H9 (cell line): ENCODE data around the gene UBA5. TPM values are rescaled to one million over a fixed set of nuclear protein-coding genes. Genes with fewer than 3 reads are reported as not detected.

Experiments
- DNase-seq: peaks from one replicate; pipeline ENCODE4 v3.0.0-alpha.2; 2017
- H2AFZ ChIP-seq: one replicate; pipeline ENCODE4 v1.6.1; 2013; ENCODE audit warnings: mild to moderate bottlenecking, low read length, control low read depth, moderate library complexity
- H2AK5ac ChIP-seq: 2 replicates; pipeline ENCODE4 v1.6.1; 2013; ENCODE audit warnings: low read length, control low read depth, mixed read lengths; ENCODE audit not compliant: insufficient read length
- H2BK120ac ChIP-seq: one replicate; pipeline ENCODE4 v1.6.1; 2013; ENCODE audit warnings: low read depth, mild to moderate bottlenecking, low read length, control low read depth, inconsistent platforms; ENCODE audit not compliant: poor library complexity, severe bottlenecking
- H2BK12ac ChIP-seq: 2 replicates; pipeline ENCODE4 v1.6.1; 2013; ENCODE audit warnings: low read length, control low read depth, mixed read lengths, low read depth; ENCODE audit not compliant: insufficient read length
- H2BK15ac ChIP-seq: 2 replicates; pipeline ENCODE4 v1.6.1; 2013; ENCODE audit warnings: low read depth, low read length, control low read depth
- H2BK20ac ChIP-seq: one replicate; pipeline ENCODE4 v1.6.1; 2013; ENCODE audit warnings: low read depth, mild to moderate bottlenecking, low read length, control low read depth, inconsistent platforms; ENCODE audit not compliant: poor library complexity, severe bottlenecking
- H2BK5ac ChIP-seq: 2 replicates; pipeline ENCODE4 v1.6.1; 2013; ENCODE audit warnings: low read length, control low read depth, mixed read lengths; ENCODE audit not compliant: insufficient read length
- H3K14ac ChIP-seq: 2 replicates; pipeline ENCODE4 v1.6.1; 2013; ENCODE audit warnings: low read length, control low read depth; ENCODE audit not compliant: insufficient read depth
- H3K18ac ChIP-seq: 2 replicates; pipeline ENCODE4 v1.6.1; 2013; ENCODE audit warnings: low read depth, mild to moderate bottlenecking, mixed read lengths, low read length, control low read depth; ENCODE audit not compliant: insufficient read length
- H3K23ac ChIP-seq: 2 replicates; pipeline ENCODE4 v1.6.1; 2013; ENCODE audit warnings: low read length, control low read depth, mixed read lengths, low read depth; ENCODE audit not compliant: insufficient read length
- H3K23me2 ChIP-seq: 2 replicates; pipeline ENCODE4 v1.6.1; 2013; ENCODE audit warnings: low read depth, mild to moderate bottlenecking, mixed read lengths, low read length, control low read depth; ENCODE audit not compliant: insufficient read length, poor library complexity, severe bottlenecking
- H3K27ac ChIP-seq: 2 replicates; pipeline ENCODE4 v1.5.1; 2013; ENCODE audit warnings: low read length, control low read depth, mixed read lengths, low read depth; ENCODE audit not compliant: insufficient read length
- H3K27me3 ChIP-seq: 2 replicates; pipeline ENCODE4 v1.6.1; 2013; ENCODE audit warnings: low read length, control low read depth, inconsistent platforms; ENCODE audit not compliant: insufficient read depth
- H3K4ac ChIP-seq: 2 replicates; pipeline ENCODE4 v1.6.1; 2013; ENCODE audit warnings: low read depth, mild to moderate bottlenecking, control low read depth, inconsistent platforms, low read length, moderate library complexity
- H3K4me1 ChIP-seq: 2 replicates; pipeline ENCODE4 v1.6.1; 2013; ENCODE audit warnings: low read length, control low read depth, inconsistent platforms; ENCODE audit not compliant: insufficient read depth
- H3K4me2 ChIP-seq: 2 replicates; pipeline ENCODE4 v1.6.1; 2013; ENCODE audit warnings: low read length, control low read depth, mixed read lengths; ENCODE audit not compliant: insufficient read length, insufficient read depth
- H3K56ac ChIP-seq: 2 replicates; pipeline ENCODE4 v1.6.1; 2013; ENCODE audit warnings: low read depth, mild to moderate bottlenecking, mixed read lengths, low read length, control low read depth; ENCODE audit not compliant: insufficient read length
- H3K79me1 ChIP-seq: 2 replicates; pipeline ENCODE4 v1.6.1; 2013; ENCODE audit warnings: low read depth, mild to moderate bottlenecking, moderate library complexity, low read length, control low read depth, inconsistent platforms; ENCODE audit not compliant: insufficient read depth, poor library complexity, severe bottlenecking
- H3K79me2 ChIP-seq: 2 replicates; pipeline ENCODE4 v1.6.1; 2013; ENCODE audit warnings: low read length, control low read depth, inconsistent platforms; ENCODE audit not compliant: insufficient read depth
- H3K9ac ChIP-seq: 2 replicates; pipeline ENCODE4 v1.6.1; 2013; ENCODE audit warnings: low read length, control low read depth, mixed read lengths; ENCODE audit not compliant: insufficient read length; ENCODE audit errors: extremely low read depth
- H3K9me3 ChIP-seq: one replicate; pipeline ENCODE4 v1.6.1; 2013; ENCODE audit warnings: low read depth, low read length, inconsistent platforms; ENCODE audit not compliant: control insufficient read depth
- H3T11ph ChIP-seq: one replicate; pipeline ENCODE4 v1.6.1; 2013; ENCODE audit warnings: mild to moderate bottlenecking, low read length, control low read depth, inconsistent platforms
- H4K20me1 ChIP-seq: one replicate; pipeline ENCODE4 v1.6.1; 2013; ENCODE audit not compliant: control insufficient read depth, insufficient read length, insufficient read depth
- H4K5ac ChIP-seq: 2 replicates; pipeline ENCODE4 v1.6.1; 2013; ENCODE audit warnings: low read depth, mild to moderate bottlenecking, mixed read lengths, low read length, control low read depth; ENCODE audit not compliant: insufficient read length
- H4K8ac ChIP-seq: replicated peaks from 2 replicates; pipeline ENCODE4 v1.6.1; 2013; ENCODE audit warnings: low read length, control low read depth, mixed read lengths, low read depth; ENCODE audit not compliant: insufficient read length
- H4K91ac ChIP-seq: 2 replicates; pipeline ENCODE4 v1.6.1; 2013; ENCODE audit warnings: low read depth, mild to moderate bottlenecking, moderate library complexity, mixed read lengths, low read length, control low read depth; ENCODE audit not compliant: insufficient read length
- H3K27ac Mint-ChIP-seq, 3 experiments: 2 replicates in 2 of 3; 3 replicates in 1 of 3; pipeline ENCODE4 v1.8.0; 2020 to 2021; ENCODE audit warnings: mixed read lengths in 3 of 3, mild to moderate bottlenecking in 1 of 3, moderate library complexity in 1 of 3
- H3K27me3 Mint-ChIP-seq: 2 replicates; pipeline ENCODE4 v1.8.0; 2021; ENCODE audit warnings: low read depth, mild to moderate bottlenecking, moderate library complexity, mixed read lengths
- H3K36me3 Mint-ChIP-seq, 3 experiments: 2 replicates in 2 of 3; 3 replicates in 1 of 3; pipeline ENCODE4 v1.8.0; 2020 to 2021; ENCODE audit warnings: low read depth in 3 of 3, mixed read lengths in 3 of 3; ENCODE audit not compliant: insufficient read depth in 1 of 3
- H3K4me1 Mint-ChIP-seq, 2 experiments: 2 replicates each; pipeline ENCODE4 v1.8.0; 2020; ENCODE audit warnings: mixed read lengths in 2 of 2
- H3K4me3 Mint-ChIP-seq, 2 experiments: 2 replicates in 1 of 2; 3 replicates in 1 of 2; pipeline ENCODE4 v1.8.0; 2020 to 2021; ENCODE audit warnings: mild to moderate bottlenecking in 2 of 2, mixed read lengths in 2 of 2, moderate library complexity in 1 of 2
- H3K9me3 Mint-ChIP-seq, 2 experiments: 2 replicates in 1 of 2; 3 replicates in 1 of 2; pipeline ENCODE4 v1.8.0; 2020; ENCODE audit warnings: mild to moderate bottlenecking in 2 of 2, mixed read lengths in 2 of 2, moderate library complexity in 1 of 2
- WGBS: extraction: QIAGEN DNeasy Blood & Tissue Kit; methylation state at CpG from one replicate; pipeline ENCODE4 v1.1.7; 2013; ENCODE audit warnings: missing lambda C conversion rate, low lambda C conversion rate, mixed read lengths; ENCODE audit not compliant: insufficient read length; ENCODE audit errors: extremely low coverage; 5-methylcytosine and 5-hydroxymethylcytosine counted together
- total RNA-seq: library from RNA; stranded (reverse); gene quantifications from 2 replicates; pipeline ENCODE4 v1.2.1, GENCODE V29; 2021
- TF ChIP-seq, protein P1 (sequence below): fragments of 200-600 bp; sonication (generic); conservative IDR thresholded peaks from 3 replicates; pipeline ENCODE4 v1.8.0; 2021; ENCODE audit warnings: antibody characterized with exemption, mild to moderate bottlenecking

UBA5 gene
- total RNA-seq, 1 experiment from 2014 or later: 37.7 TPM

DNA sequence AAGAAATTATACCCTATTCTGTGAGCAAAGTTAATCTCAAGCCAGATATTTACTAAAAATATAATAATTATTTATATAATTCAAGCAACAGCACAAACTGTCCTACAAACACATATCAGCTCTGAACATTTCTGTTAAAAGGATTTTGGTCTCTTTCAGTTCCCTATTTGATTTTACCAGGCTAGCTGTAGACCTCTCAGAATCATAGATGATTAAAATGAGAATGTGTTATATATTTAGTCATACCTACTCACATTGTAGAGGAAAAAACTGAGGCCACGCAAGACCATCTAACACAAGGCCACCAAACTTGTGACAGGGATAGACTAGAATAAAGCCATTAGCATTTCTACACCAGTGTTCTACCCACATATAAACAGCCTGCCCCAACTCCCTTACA is 34.5 kb upstream of the UBA5 start:
- H3K4me1 Mint-ChIP-seq: peaks cover 17 to 18% of the 10 kb centered on the region in 2 experiments
- no peaks in the 10 kb centered on the region for H3K9me3 ChIP-seq
- peak overlapping the region; percentile 36 for H3T11ph ChIP-seq
- no peak overlapping the region for H2AFZ ChIP-seq
- H3K79me2 ChIP-seq: no peaks in the 10 kb centered on the region
- TF ChIP-seq, protein P1, sequence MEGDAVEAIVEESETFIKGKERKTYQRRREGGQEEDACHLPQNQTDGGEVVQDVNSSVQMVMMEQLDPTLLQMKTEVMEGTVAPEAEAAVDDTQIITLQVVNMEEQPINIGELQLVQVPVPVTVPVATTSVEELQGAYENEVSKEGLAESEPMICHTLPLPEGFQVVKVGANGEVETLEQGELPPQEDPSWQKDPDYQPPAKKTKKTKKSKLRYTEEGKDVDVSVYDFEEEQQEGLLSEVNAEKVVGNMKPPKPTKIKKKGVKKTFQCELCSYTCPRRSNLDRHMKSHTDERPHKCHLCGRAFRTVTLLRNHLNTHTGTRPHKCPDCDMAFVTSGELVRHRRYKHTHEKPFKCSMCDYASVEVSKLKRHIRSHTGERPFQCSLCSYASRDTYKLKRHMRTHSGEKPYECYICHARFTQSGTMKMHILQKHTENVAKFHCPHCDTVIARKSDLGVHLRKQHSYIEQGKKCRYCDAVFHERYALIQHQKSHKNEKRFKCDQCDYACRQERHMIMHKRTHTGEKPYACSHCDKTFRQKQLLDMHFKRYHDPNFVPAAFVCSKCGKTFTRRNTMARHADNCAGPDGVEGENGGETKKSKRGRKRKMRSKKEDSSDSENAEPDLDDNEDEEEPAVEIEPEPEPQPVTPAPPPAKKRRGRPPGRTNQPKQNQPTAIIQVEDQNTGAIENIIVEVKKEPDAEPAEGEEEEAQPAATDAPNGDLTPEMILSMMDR: no peak
- no peaks in the 10 kb centered on the region for H4K20me1 ChIP-seq
- H3K9me3 Mint-ChIP-seq: no peaks in the 10 kb centered on the region
- no peaks in the 10 kb centered on the region for H3K27me3 ChIP-seq
- H2AK5ac ChIP-seq: no peak overlapping the region
- no peak overlapping the region for H3K18ac ChIP-seq
- H2BK5ac ChIP-seq: no peak overlapping the region
- no peak overlapping the region for H2BK15ac ChIP-seq
- no peak overlapping the region for H3K4ac ChIP-seq
- no peak overlapping the region for H3K56ac ChIP-seq
- H3K23me2 ChIP-seq: no peaks in the 10 kb centered on the region
- no peak overlapping the region for H3K4me3 Mint-ChIP-seq
- no peak overlapping the region for H2BK120ac ChIP-seq
- H3K4me2 ChIP-seq: no peak overlapping the region
- H3K9ac ChIP-seq: no peak overlapping the region
- DNase-seq: no peak
- no CpG with 5 or more reads among the region's 1 CpG for WGBS
- H4K5ac ChIP-seq: no peak overlapping the region
- H3K79me1 ChIP-seq: no peaks in the 10 kb centered on the region
- no peak overlapping the region for H3K27ac ChIP-seq
- H2BK12ac ChIP-seq: no peak overlapping the region
- H3K27me3 Mint-ChIP-seq: no peaks in the 10 kb centered on the region
- no peaks in the 10 kb centered on the region; the same call in 1 of the 2 replicates for H3K4me1 ChIP-seq
- no peak overlapping the region for H3K23ac ChIP-seq
- H3K27ac Mint-ChIP-seq: peak overlapping the region in 1 of 3 experiments; percentile 77; a peak in 2 of 7 replicates
- H4K8ac ChIP-seq: no peak overlapping the region
- no peak overlapping the region for H4K91ac ChIP-seq
- peaks cover 0 to 21% (median 16%) of the 10 kb centered on the region in 3 experiments; a peak in 4 of 7 replicates for H3K36me3 Mint-ChIP-seq
- no peak overlapping the region for H2BK20ac ChIP-seq
- no peak overlapping the region for H3K14ac ChIP-seq
